Fibroblast of lung (primary cell): ENCODE measurements around the gene IGSF10.

ENCODE experiments used
- CTCF ChIP-seq, 2 donors: IDR thresholded peaks in 1 of 2; conservative IDR thresholded peaks in 1 of 2; 1 replicate in 1 of 2; 2 replicates in 1 of 2; pipeline ENCODE4 v1.5.1; 2011 to 2012; ENCODE audit warnings: low read length in 2 of 2, control low read depth in 1 of 2, inconsistent platforms in 1 of 2, low read depth in 1 of 2, mild to moderate bottlenecking in 1 of 2
- EZH2 ChIP-seq: IDR thresholded peaks from 2 replicates; pipeline ENCODE4 v1.5.1; 2012; ENCODE audit warnings: low read length, control low read depth, mild to moderate bottlenecking; ENCODE audit errors: missing control alignments

GRCh38 chr3:151452841-151453240 is 8.0 kb downstream of the IGSF10 start:
- no peak for TF ChIP-seq CTCF (conservative IDR thresholded peaks at IDR 0.05 in 1 of 2, IDR thresholded peaks at IDR 0.05 in 1 of 2; ENCODE audit: low read depth in 1 of 2, low read length in 2 of 2)
- no peak for TF ChIP-seq EZH2
